ENCODE results near the gene ABCC11.
"Not testable (repeated sequence)": the region's sequence is repeated elsewhere in the genome, so short reads cannot be mapped to it uniquely, and the experiment has no call there.

The ABCC11 gene

GRCh38 chr16:48246066-48246465 lies 1.3 kb downstream of the ABCC11 start:
- DNase-seq = no peak

GRCh38 chr16:48244863-48245195 lies 2.5 kb downstream of the ABCC11 start:
- no peak for DNase-seq

GRCh38 chr16:48244080-48244862 lies 3.1 kb downstream of the ABCC11 start, which contains the start of gene LONP2:
Gene LONP2, plus strand, starts transcription at chr16:48244300. Its CDS starts 89 bp downstream, at chr16:48244389.
- peak; percentile 93 for DNase-seq

- not testable (repeated sequence) for DNase-seq
These were observed 7.2 kb downstream of the ABCC11 start for GRCh38 chr16:48240147-48240546.

GRCh38 chr16:48236286-48236685 lies 11.1 kb downstream of the ABCC11 start:
- DNase-seq = no peak

- no peak for DNase-seq
These were observed 11.7 kb downstream of the ABCC11 start for GRCh38 chr16:48235556-48236136.

- no peak for DNase-seq
These were observed 12.2 kb downstream of the ABCC11 start for GRCh38 chr16:48235058-48235555.

GRCh38 chr16:48234630-48235029 lies 12.7 kb downstream of the ABCC11 start:
- DNase-seq = no peak

- DNase-seq = no peak
These were observed 14.8 kb downstream of the ABCC11 start for GRCh38 chr16:48232493-48233040.

- no peak for DNase-seq
These were observed 15.4 kb downstream of the ABCC11 start for GRCh38 chr16:48231727-48232492.

- no peak for DNase-seq
These were observed 21.9 kb downstream of the ABCC11 start for GRCh38 chr16:48225456-48225855.

GRCh38 chr16:48223490-48223889 lies 23.8 kb downstream of the ABCC11 start:
- no peak for DNase-seq

GRCh38 chr16:48220891-48221290 lies 26.4 kb downstream of the ABCC11 start:
- DNase-seq = no peak

- DNase-seq = no peak
These were observed 28.9 kb downstream of the ABCC11 start for GRCh38 chr16:48218473-48218872.

GRCh38 chr16:48217708-48218107 lies 29.6 kb downstream of the ABCC11 start:
- no peak for DNase-seq

- DNase-seq = no peak
These were observed 31.6 kb downstream of the ABCC11 start for GRCh38 chr16:48215738-48216137.

GRCh38 chr16:48212033-48212432 lies 35.3 kb downstream of the ABCC11 start:
- DNase-seq = no peak

- DNase-seq = no peak
These were observed 36.6 kb downstream of the ABCC11 start for GRCh38 chr16:48210747-48211146.

GRCh38 chr16:48206594-48207242 lies 40.6 kb downstream of the ABCC11 start:
- no peak for DNase-seq

GRCh38 chr16:48204825-48205151 lies 42.6 kb downstream of the ABCC11 start:
- DNase-seq = no peak

- DNase-seq = no peak
These were observed 43.1 kb downstream of the ABCC11 start for GRCh38 chr16:48203974-48204824.
